Measurements from ENCODE around the gene TCAP.

Gene TCAP

GRCh38 chr17:39664581-39665561 lies at the start of gene TCAP:
Gene TCAP, plus strand, starts transcription at chr17:39665349. Its CDS starts 11 bp downstream, at chr17:39665360.
- no peak for TF ChIP-seq CTCF (IDR thresholded peaks at IDR 0.05; ENCODE audit: low read depth, low read length)
- DNase-seq (ENCODE audit: extremely low read depth, low read depth), result no peak

- TF ChIP-seq CTCF (IDR thresholded peaks at IDR 0.05; ENCODE audit: low read depth, low read length), result no peak
- no peak for DNase-seq (ENCODE audit: extremely low read depth, low read depth)
These were observed 49.7 kb upstream of the TCAP start for GRCh38 chr17:39615434-39615833.

- DNase-seq (ENCODE audit: extremely low read depth, low read depth), result no peak
- no peak for TF ChIP-seq CTCF (IDR thresholded peaks at IDR 0.05; ENCODE audit: low read depth, low read length)
These were observed 48.1 kb upstream of the TCAP start for GRCh38 chr17:39617100-39617445.

GRCh38 chr17:39617446-39618245 lies 47.5 kb upstream of the TCAP start:
- no peak for TF ChIP-seq CTCF (IDR thresholded peaks at IDR 0.05; ENCODE audit: low read depth, low read length)
- peak; percentile 5 for DNase-seq (ENCODE audit: extremely low read depth, low read depth)

- no peak for TF ChIP-seq CTCF (IDR thresholded peaks at IDR 0.05; ENCODE audit: low read depth, low read length)
- DNase-seq (ENCODE audit: extremely low read depth, low read depth), result no peak
These were observed 46.8 kb upstream of the TCAP start for GRCh38 chr17:39618246-39618913.

- no peak for TF ChIP-seq CTCF (IDR thresholded peaks at IDR 0.05; ENCODE audit: low read depth, low read length)
- no peak for DNase-seq (ENCODE audit: extremely low read depth, low read depth)
These were observed 46.0 kb upstream of the TCAP start for GRCh38 chr17:39618956-39619785.

Measured in AG09319 (cell line).